Panc1 (cell line): ENCODE data around the gene DCST1. TPM values are rescaled to one million over a fixed set of nuclear protein-coding genes. Genes with fewer than 3 reads are reported as not detected.

Experiments used
- ATAC-seq: fragments of 200-7000 bp; cut with Tn5 transposase; 2 replicates; pipeline ENCODE4 v1.9.1; 2020; ENCODE audit warnings: mild to moderate bottlenecking, moderate library complexity
- BruUV-seq: library from RNA; stranded (reverse); fragments of 400-500 nt; replicated peaks from 2 replicates; lab custom pipeline; 2021; lab: Mats Ljungman, UMichigan
- CTCF ChIA-PET: fragments of 300-600 bp; sonication (Branson Sonifier 250); formaldehyde crosslinking; loops from one replicate; lab custom pipeline; 2022; ENCODE audit warnings: antibody characterized with exemption; lab: Charles Lee
- POLR2A ChIA-PET: fragments of 300-600 bp; sonication (Branson Sonifier 250); formaldehyde crosslinking; loops from one replicate; lab custom pipeline; 2022; ENCODE audit warnings: antibody characterized with exemption; lab: Charles Lee
- DNase-seq: peaks from one replicate; pipeline ENCODE4 v3.0.0-alpha.2; 2010; ENCODE audit warnings: low read depth, low spot score
- H3K27ac ChIP-seq: 2 replicates; pipeline ENCODE4 v1.5.1; 2011; ENCODE audit warnings: mild to moderate bottlenecking, low read length, inconsistent platforms
- H3K27me3 ChIP-seq: fragments of 200-500 bp; sonication (Bioruptor generic); 2 replicates; pipeline ENCODE4 v1.6.0; 2014; ENCODE audit warnings: low read length, inconsistent platforms; ENCODE audit not compliant: control insufficient read depth, insufficient read depth
- H3K36me3 ChIP-seq: fragments of 200-500 bp; sonication (Bioruptor generic); 2 replicates; pipeline ENCODE4 v1.5.1; 2014; ENCODE audit warnings: inconsistent platforms, mild to moderate bottlenecking, low read length, moderate library complexity; ENCODE audit not compliant: control insufficient read depth, insufficient read depth
- H3K4me1 ChIP-seq: 2 replicates; pipeline ENCODE4 v1.5.1; 2011; ENCODE audit warnings: inconsistent platforms, mild to moderate bottlenecking, low read length, moderate library complexity; ENCODE audit not compliant: control insufficient read depth, insufficient read depth
- H3K4me3 ChIP-seq, 2 experiments: 2 replicates each; pipeline ENCODE4 v1.5.1; 2011 to 2012; ENCODE audit warnings: low read depth in 2 of 2, low read length in 2 of 2, mild to moderate bottlenecking in 2 of 2, inconsistent platforms in 1 of 2, moderate library complexity in 1 of 2
- H3K9me3 ChIP-seq: fragments of 200-500 bp; sonication (Bioruptor generic); 2 replicates; pipeline ENCODE4 v1.5.1; 2014; ENCODE audit warnings: low read depth, mild to moderate bottlenecking, inconsistent platforms, low read length, moderate library complexity; ENCODE audit not compliant: control insufficient read depth, insufficient read depth
- POLR2AphosphoS5 ChIP-seq: IDR thresholded peaks from 2 replicates; pipeline ENCODE4 v1.6.1; 2012; ENCODE audit warnings: mild to moderate bottlenecking, low read depth, low read length, moderate library complexity
- SIN3A ChIP-seq: IDR thresholded peaks from 2 replicates; pipeline ENCODE4 v1.6.1; 2012; ENCODE audit warnings: low read depth, mild to moderate bottlenecking, low read length, moderate library complexity, borderline replicate concordance; ENCODE audit not compliant: insufficient read depth
- TCF7L2 ChIP-seq: IDR thresholded peaks from 2 replicates; pipeline ENCODE4 v1.6.1; 2011; ENCODE audit warnings: mild to moderate bottlenecking, low read depth, low read length, inconsistent platforms
- in situ Hi-C: cut with HindIII; loops from 2 replicates; pipeline ENCODE4 v1.10.0; 2016; ENCODE audit warnings: low sequenced_read_pairs, low pct_unique_long_range_greater_than_20kb
- intact Hi-C: fragments of 100-400 bp; cut with micrococcal nuclease; formaldehyde crosslinking; loops from one replicate; pipeline ENCODE4 v1.10.0; 2022; ENCODE audit not compliant: unreplicated experiment
- total RNA-seq: library from RNA; stranded (reverse); gene quantifications from one replicate; pipeline ENCODE4 v1.2.1, GENCODE V29; 2021; ENCODE audit not compliant: unreplicated experiment
- TF ChIP-seq, protein P1 (sequence below): fragments of 450-650 bp; IDR thresholded peaks from 2 replicates; pipeline ENCODE4 v1.5.1; 2017; ENCODE audit warnings: mild to moderate bottlenecking
- TF ChIP-seq, protein P2 (sequence below), 2 experiments: IDR thresholded peaks; 2 replicates each; pipeline ENCODE4 v1.6.1; 2011 to 2012; ENCODE audit warnings: low read depth in 2 of 2, control low read depth in 1 of 2, low read length in 1 of 2, mild to moderate bottlenecking in 1 of 2, moderate library complexity in 1 of 2; ENCODE audit not compliant: insufficient read depth in 1 of 2

Gene DCST1
- total RNA-seq, 1 experiment from 2014 or later, result not detected

- CTCF ChIA-PET, result interaction anchor here (1.1 kb wide), 1 partner anchor 9 kb away, joined by 7 read pairs; no protein-coding TSS in a partner anchor
- no peak overlapping the region for H3K4me3 ChIP-seq
- in situ Hi-C loops (no loop called here), intact Hi-C loops (loop anchor here (5.0 kb wide), 1 partner anchor 33 kb away; the partner anchor contains the start of gene EFNA1)
- no peaks in the 10 kb centered on the region for H3K36me3 ChIP-seq
- no peak for DNase-seq
- peaks cover 2% of the 10 kb centered on the region; the same call in 1 of the 2 replicates for H3K27me3 ChIP-seq
- ATAC-seq, result no peak
- TF ChIP-seq, protein P1, sequence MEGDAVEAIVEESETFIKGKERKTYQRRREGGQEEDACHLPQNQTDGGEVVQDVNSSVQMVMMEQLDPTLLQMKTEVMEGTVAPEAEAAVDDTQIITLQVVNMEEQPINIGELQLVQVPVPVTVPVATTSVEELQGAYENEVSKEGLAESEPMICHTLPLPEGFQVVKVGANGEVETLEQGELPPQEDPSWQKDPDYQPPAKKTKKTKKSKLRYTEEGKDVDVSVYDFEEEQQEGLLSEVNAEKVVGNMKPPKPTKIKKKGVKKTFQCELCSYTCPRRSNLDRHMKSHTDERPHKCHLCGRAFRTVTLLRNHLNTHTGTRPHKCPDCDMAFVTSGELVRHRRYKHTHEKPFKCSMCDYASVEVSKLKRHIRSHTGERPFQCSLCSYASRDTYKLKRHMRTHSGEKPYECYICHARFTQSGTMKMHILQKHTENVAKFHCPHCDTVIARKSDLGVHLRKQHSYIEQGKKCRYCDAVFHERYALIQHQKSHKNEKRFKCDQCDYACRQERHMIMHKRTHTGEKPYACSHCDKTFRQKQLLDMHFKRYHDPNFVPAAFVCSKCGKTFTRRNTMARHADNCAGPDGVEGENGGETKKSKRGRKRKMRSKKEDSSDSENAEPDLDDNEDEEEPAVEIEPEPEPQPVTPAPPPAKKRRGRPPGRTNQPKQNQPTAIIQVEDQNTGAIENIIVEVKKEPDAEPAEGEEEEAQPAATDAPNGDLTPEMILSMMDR, result no peak
- TF ChIP-seq, protein P2, sequence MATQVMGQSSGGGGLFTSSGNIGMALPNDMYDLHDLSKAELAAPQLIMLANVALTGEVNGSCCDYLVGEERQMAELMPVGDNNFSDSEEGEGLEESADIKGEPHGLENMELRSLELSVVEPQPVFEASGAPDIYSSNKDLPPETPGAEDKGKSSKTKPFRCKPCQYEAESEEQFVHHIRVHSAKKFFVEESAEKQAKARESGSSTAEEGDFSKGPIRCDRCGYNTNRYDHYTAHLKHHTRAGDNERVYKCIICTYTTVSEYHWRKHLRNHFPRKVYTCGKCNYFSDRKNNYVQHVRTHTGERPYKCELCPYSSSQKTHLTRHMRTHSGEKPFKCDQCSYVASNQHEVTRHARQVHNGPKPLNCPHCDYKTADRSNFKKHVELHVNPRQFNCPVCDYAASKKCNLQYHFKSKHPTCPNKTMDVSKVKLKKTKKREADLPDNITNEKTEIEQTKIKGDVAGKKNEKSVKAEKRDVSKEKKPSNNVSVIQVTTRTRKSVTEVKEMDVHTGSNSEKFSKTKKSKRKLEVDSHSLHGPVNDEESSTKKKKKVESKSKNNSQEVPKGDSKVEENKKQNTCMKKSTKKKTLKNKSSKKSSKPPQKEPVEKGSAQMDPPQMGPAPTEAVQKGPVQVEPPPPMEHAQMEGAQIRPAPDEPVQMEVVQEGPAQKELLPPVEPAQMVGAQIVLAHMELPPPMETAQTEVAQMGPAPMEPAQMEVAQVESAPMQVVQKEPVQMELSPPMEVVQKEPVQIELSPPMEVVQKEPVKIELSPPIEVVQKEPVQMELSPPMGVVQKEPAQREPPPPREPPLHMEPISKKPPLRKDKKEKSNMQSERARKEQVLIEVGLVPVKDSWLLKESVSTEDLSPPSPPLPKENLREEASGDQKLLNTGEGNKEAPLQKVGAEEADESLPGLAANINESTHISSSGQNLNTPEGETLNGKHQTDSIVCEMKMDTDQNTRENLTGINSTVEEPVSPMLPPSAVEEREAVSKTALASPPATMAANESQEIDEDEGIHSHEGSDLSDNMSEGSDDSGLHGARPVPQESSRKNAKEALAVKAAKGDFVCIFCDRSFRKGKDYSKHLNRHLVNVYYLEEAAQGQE (IDR thresholded peaks at IDR 0.05; ENCODE audit: insufficient read depth in 1 of 2, low read depth in 2 of 2, low read length in 1 of 2), result no peak
- TF ChIP-seq SIN3A (no peak), TCF7L2 (no peak), POLR2AphosphoS5 (no peak)
- BruUV-seq, result no TSS peak
- POLR2A ChIA-PET, result no interaction called here
- H3K27ac ChIP-seq, result no peak overlapping the region
- H3K4me1 ChIP-seq, result peaks cover 16% of the 10 kb centered on the region; the same call in 1 of the 2 replicates
- no peaks in the 10 kb centered on the region for H3K9me3 ChIP-seq
These were observed 61.0 kb downstream of the DCST1 start for GRCh38 chr1:155094622-155094948.

- ATAC-seq (no peak), DNase-seq (no peak)
- CTCF ChIA-PET, result interaction anchor here (0.6 to 1.0 kb wide), 4 partner anchors 22 to 224 kb away, joined by 3 read pairs; partner anchors contain the start of genes ADAM15 and KRTCAP2
- no peaks in the 10 kb centered on the region for H3K36me3 ChIP-seq
- H3K9me3 ChIP-seq, result no peaks in the 10 kb centered on the region
- no peak for TF ChIP-seq POLR2AphosphoS5
- TF ChIP-seq, protein P1, result no peak
- TF ChIP-seq TCF7L2, result no peak
- intact Hi-C loops (no loop called here), in situ Hi-C loops (no loop called here)
- H3K4me1 ChIP-seq, result peaks cover 4% of the 10 kb centered on the region; the same call in 1 of the 2 replicates
- BruUV-seq, result no TSS peak
- POLR2A ChIA-PET, result interaction anchor here (0.6 kb wide), 2 partner anchors 10 to 37 kb away, joined by 3 to 5 read pairs; no protein-coding TSS in a partner anchor
- no peak overlapping the region for H3K27ac ChIP-seq
- H3K27me3 ChIP-seq, result peaks cover 2% of the 10 kb centered on the region; the same call in 1 of the 2 replicates
- no peak overlapping the region for H3K4me3 ChIP-seq
These were observed 65.7 kb downstream of the DCST1 start for GRCh38 chr1:155099331-155099730.

Other genes with a start within 250 kb of the DCST1 start
- 0.05 TPM for gene KCNN3, start 163.5 kb upstream of the DCST1 start, total RNA-seq
- 42.2 TPM for gene PMVK, start 97.1 kb upstream of the DCST1 start, total RNA-seq
- gene PBXIP1, start 77.7 kb upstream of the DCST1 start, total RNA-seq, result 40.7 TPM
- 41.1 TPM for gene PYGO2, start 72.0 kb upstream of the DCST1 start, total RNA-seq
- gene SHC1, start 63.1 kb upstream of the DCST1 start, total RNA-seq, result 373 TPM
- gene CKS1B, start 59.1 kb upstream of the DCST1 start, total RNA-seq, result 212 TPM
- gene FLAD1, start 50.5 kb upstream of the DCST1 start, total RNA-seq, result 72.8 TPM
- 0.67 TPM for gene LENEP, start 40.2 kb upstream of the DCST1 start, total RNA-seq
- gene ZBTB7B, start 31.0 kb upstream of the DCST1 start, total RNA-seq, result 55.8 TPM
- 0.13 TPM for gene DCST2, start within 50 bp of the DCST1 start, total RNA-seq
- gene ADAM15, start 17.5 kb downstream of the DCST1 start, total RNA-seq, result 41.7 TPM
- gene EFNA4, start 29.9 kb downstream of the DCST1 start, total RNA-seq, result 8.0 TPM
- 2.3 TPM for gene EFNA3, start 45.0 kb downstream of the DCST1 start, total RNA-seq
- gene EFNA1, start 94.1 kb downstream of the DCST1 start, total RNA-seq, result 23.8 TPM
- gene SLC50A1, start 102.0 kb downstream of the DCST1 start, total RNA-seq, result 67.4 TPM
- gene DPM3, start 106.7 kb downstream of the DCST1 start, total RNA-seq, result 66.0 TPM
- 155 TPM for gene KRTCAP2, start 139.5 kb downstream of the DCST1 start, total RNA-seq
- gene TRIM46, start 140.0 kb downstream of the DCST1 start, total RNA-seq, result 3.8 TPM
- gene THBS3, start 174.1 kb downstream of the DCST1 start, total RNA-seq, result 35.9 TPM
- 53.6 TPM for gene MTX1, start 174.9 kb downstream of the DCST1 start, total RNA-seq
- gene ENTREP3, start 221.7 kb downstream of the DCST1 start, total RNA-seq, result 94.7 TPM
- 200 TPM for gene SCAMP3, start 228.5 kb downstream of the DCST1 start, total RNA-seq
- 43.6 TPM for gene CLK2, start 239.7 kb downstream of the DCST1 start, total RNA-seq
- gene HCN3, start 243.6 kb downstream of the DCST1 start, total RNA-seq, result 7.8 TPM